Fibroblast of lung (primary cell): ENCODE results near the gene CEP152. TPM values are rescaled to one million over a fixed set of nuclear protein-coding genes. Genes with fewer than 3 reads are reported as not detected.

Experiments used
- DNase-seq, 2 donors: peaks; one replicate each; pipeline versions ENCODE4 v3.0.0 to v3.0.0-alpha.2; 2010; ENCODE audit warnings: low read depth in 2 of 2
- H2AFZ ChIP-seq: 2 replicates; pipeline ENCODE4 v1.5.1; 2012; ENCODE audit warnings: low read length, control low read depth, inconsistent platforms
- H3K27ac ChIP-seq: 2 replicates; pipeline ENCODE4 v1.5.1; 2011; ENCODE audit warnings: low read length, control low read depth; ENCODE audit not compliant: insufficient read depth
- H3K27me3 ChIP-seq: 2 replicates; pipeline ENCODE4 v1.5.1; 2011; ENCODE audit warnings: mild to moderate bottlenecking, low read length; ENCODE audit not compliant: control insufficient read depth, insufficient read depth
- H3K36me3 ChIP-seq: 2 replicates; pipeline ENCODE4 v1.5.1; 2011; ENCODE audit warnings: low read length; ENCODE audit not compliant: control insufficient read depth, insufficient read depth
- H3K4me1 ChIP-seq: 2 replicates; pipeline ENCODE4 v1.5.1; 2011; ENCODE audit warnings: low read length; ENCODE audit not compliant: control insufficient read depth, insufficient read depth; ENCODE audit errors: extremely low read depth
- H3K4me2 ChIP-seq: 2 replicates; pipeline ENCODE4 v1.5.1; 2011; ENCODE audit warnings: low read length, control low read depth; ENCODE audit not compliant: insufficient read depth; ENCODE audit errors: extremely low read depth
- H3K4me3 ChIP-seq, 4 experiments: fragments of 200-600 bp in 1 of 4; sonication (generic) in 1 of 4; replicated peaks in 1 of 4; 2 replicates each; pipeline ENCODE4 v1.5.1; 2011 to 2016; ENCODE audit warnings: low read length in 4 of 4, low read depth in 3 of 4, mild to moderate bottlenecking in 3 of 4, control low read depth in 2 of 4, inconsistent platforms in 1 of 4, mixed read lengths in 1 of 4; ENCODE audit not compliant: insufficient read depth in 1 of 4; ENCODE audit errors: control extremely low read depth in 1 of 4
- H3K79me2 ChIP-seq: 2 replicates; pipeline ENCODE4 v1.5.1; 2012; ENCODE audit warnings: mild to moderate bottlenecking, low read length, inconsistent platforms; ENCODE audit not compliant: control insufficient read depth, insufficient read depth
- H3K9ac ChIP-seq: 2 replicates; pipeline ENCODE4 v1.5.1; 2011; ENCODE audit warnings: mild to moderate bottlenecking, low read length, control low read depth; ENCODE audit not compliant: insufficient read depth
- H3K9me3 ChIP-seq: 2 replicates; pipeline ENCODE4 v1.5.1; 2012; ENCODE audit warnings: low read depth, low read length; ENCODE audit not compliant: control insufficient read depth, insufficient read depth
- H4K20me1 ChIP-seq: 2 replicates; pipeline ENCODE4 v1.5.1; 2011; ENCODE audit warnings: low read length; ENCODE audit not compliant: control insufficient read depth, insufficient read depth; ENCODE audit errors: extremely low read depth
- CTCF ChIP-seq, 2 donors: IDR thresholded peaks in 1 of 2; conservative IDR thresholded peaks in 1 of 2; 1 replicate in 1 of 2; 2 replicates in 1 of 2; pipeline ENCODE4 v1.5.1; 2011 to 2012; ENCODE audit warnings: low read length in 2 of 2, control low read depth in 1 of 2, inconsistent platforms in 1 of 2, low read depth in 1 of 2, mild to moderate bottlenecking in 1 of 2
- EZH2 ChIP-seq: IDR thresholded peaks from 2 replicates; pipeline ENCODE4 v1.5.1; 2012; ENCODE audit warnings: low read length, control low read depth, mild to moderate bottlenecking; ENCODE audit errors: missing control alignments
- polyA plus RNA-seq, 2 donors: library from polyadenylated mRNA; depleted of rRNA in 1 of 2; stranded (reverse) in 1 of 2; unstranded in 1 of 2; fragments of >200 nt; gene quantifications; 2 replicates each; pipeline ENCODE4 v1.2.1, GENCODE V29; 2011 to 2012; ENCODE audit warnings: missing spikeins in 1 of 2
- total RNA-seq: library from RNA; depleted of rRNA; stranded (reverse); fragments of >200 nt; gene quantifications from 2 replicates; pipeline ENCODE4 v1.2.1, GENCODE V29; 2014

CEP152 gene
- total and polyA plus RNA-seq, 2 donors (not counting 1 experiment from before 2014, with no cell fraction given), result 0.72 to 7.8 TPM

- Histone ChIP-seq H2AFZ (no peak overlapping the region), H3K4me3 (no peak overlapping the region), H3K36me3 (no peaks in the 10 kb centered on the region), H3K27ac (no peak overlapping the region), H3K4me2 (no peak overlapping the region), H3K9me3 (no peaks in the 10 kb centered on the region), H3K79me2 (no peaks in the 10 kb centered on the region), H3K9ac (no peak overlapping the region), H3K27me3 (no peaks in the 10 kb centered on the region), H4K20me1 (no peaks in the 10 kb centered on the region), H3K4me1 (no peaks in the 10 kb centered on the region)
- peak in 1 of 2 donors; percentile 79 for DNase-seq
- no peak for TF ChIP-seq EZH2
- no peak for TF ChIP-seq CTCF (conservative IDR thresholded peaks at IDR 0.05 in 1 of 2, IDR thresholded peaks at IDR 0.05 in 1 of 2; ENCODE audit: low read depth in 1 of 2, low read length in 2 of 2)
Observed at GRCh38 chr15:48774484-48774883, 36.4 kb downstream of the CEP152 start.

- no peaks in the 10 kb centered on the region for H3K27me3 ChIP-seq
- no peak for TF ChIP-seq EZH2
- TF ChIP-seq CTCF (conservative IDR thresholded peaks at IDR 0.05 in 1 of 2, IDR thresholded peaks at IDR 0.05 in 1 of 2; ENCODE audit: low read depth in 1 of 2, low read length in 2 of 2), result no peak
- H3K36me3 ChIP-seq, result no peaks in the 10 kb centered on the region
- H3K9ac ChIP-seq, result no peak overlapping the region
- no peaks in the 10 kb centered on the region for H3K4me1 ChIP-seq
- H3K4me3 ChIP-seq, result no peak overlapping the region
- H3K9me3 ChIP-seq, result no peaks in the 10 kb centered on the region
- no peaks in the 10 kb centered on the region for H3K79me2 ChIP-seq
- no peak overlapping the region for H3K4me2 ChIP-seq
- DNase-seq, result peak in 1 of 2 donors; percentile 77
- H2AFZ ChIP-seq, result no peak overlapping the region
- H4K20me1 ChIP-seq, result no peaks in the 10 kb centered on the region
- H3K27ac ChIP-seq, result no peak overlapping the region
Observed at GRCh38 chr15:48766196-48766595, 44.7 kb downstream of the CEP152 start.

- Histone ChIP-seq H3K4me2 (no peak overlapping the region), H2AFZ (no peak overlapping the region), H3K36me3 (no peaks in the 10 kb centered on the region), H3K4me3 (no peak overlapping the region), H4K20me1 (no peaks in the 10 kb centered on the region), H3K9me3 (no peaks in the 10 kb centered on the region), H3K9ac (no peak overlapping the region), H3K27ac (no peak overlapping the region), H3K27me3 (no peaks in the 10 kb centered on the region), H3K4me1 (no peaks in the 10 kb centered on the region), H3K79me2 (no peaks in the 10 kb centered on the region)
- no peak for DNase-seq
- TF ChIP-seq EZH2 (no peak), CTCF (conservative IDR thresholded peaks at IDR 0.05 in 1 of 2, IDR thresholded peaks at IDR 0.05 in 1 of 2; ENCODE audit: low read depth in 1 of 2, low read length in 2 of 2) (no peak)
Observed at GRCh38 chr15:48765022-48765421, 45.8 kb downstream of the CEP152 start.
